ENCODE data around the gene HLA-G.

HLA-G gene

GRCh38 chr6:29818892-29819291, 8.7 kb upstream of the HLA-G start:
- DNase-seq (ENCODE audit: low read depth), result no peak

GRCh38 chr6:29824144-29824543, 3.5 kb upstream of the HLA-G start:
- DNase-seq (ENCODE audit: low read depth), result no peak

- DNase-seq (ENCODE audit: low read depth), result no peak
Observed at GRCh38 chr6:29825848-29826247, 1.8 kb upstream of the HLA-G start.

- DNase-seq (ENCODE audit: low read depth), result no peak
Observed at GRCh38 chr6:29826271-29826670, 1.4 kb upstream of the HLA-G start.

GRCh38 chr6:29828471-29828797, 809 bp downstream of the HLA-G start:
- no peak for DNase-seq (ENCODE audit: low read depth)

- no peak for DNase-seq (ENCODE audit: low read depth)
Observed at GRCh38 chr6:29829766-29830165, 2.1 kb downstream of the HLA-G start.

- no peak for DNase-seq (ENCODE audit: low read depth)
Observed at GRCh38 chr6:29830409-29830808, 2.8 kb downstream of the HLA-G start.

- DNase-seq (ENCODE audit: low read depth), result no peak
Observed at GRCh38 chr6:29831776-29832175, 4.2 kb downstream of the HLA-G start.

GRCh38 chr6:29834564-29835436, 7.2 kb downstream of the HLA-G start:
- DNase-seq (ENCODE audit: low read depth), result no peak

GRCh38 chr6:29839917-29840316, 12.3 kb downstream of the HLA-G start:
- no peak for DNase-seq (ENCODE audit: low read depth)

- DNase-seq (ENCODE audit: low read depth), result no peak
Observed at GRCh38 chr6:29841030-29841429, 13.4 kb downstream of the HLA-G start.

- no peak for DNase-seq (ENCODE audit: low read depth)
Observed at GRCh38 chr6:29845405-29846006, 17.9 kb downstream of the HLA-G start.

- peak; percentile 6 for DNase-seq (ENCODE audit: low read depth)
Observed at GRCh38 chr6:29847871-29848630, 20.4 kb downstream of the HLA-G start.

GRCh38 chr6:29850011-29850553, 22.5 kb downstream of the HLA-G start:
- DNase-seq (ENCODE audit: low read depth), result no peak

GRCh38 chr6:29851190-29851589, 23.6 kb downstream of the HLA-G start:
- DNase-seq (ENCODE audit: low read depth), result no peak

- no peak for DNase-seq (ENCODE audit: low read depth)
Observed at GRCh38 chr6:29853245-29853644, 25.6 kb downstream of the HLA-G start.

GRCh38 chr6:29858006-29858405, 30.4 kb downstream of the HLA-G start:
- DNase-seq (ENCODE audit: low read depth), result no peak

GRCh38 chr6:29861521-29862255, 34.1 kb downstream of the HLA-G start:
- no peak for DNase-seq (ENCODE audit: low read depth)

- no peak for DNase-seq (ENCODE audit: low read depth)
Observed at GRCh38 chr6:29864037-29864810, 36.6 kb downstream of the HLA-G start.

- DNase-seq (ENCODE audit: low read depth), result no peak
Observed at GRCh38 chr6:29865631-29866030, 38.0 kb downstream of the HLA-G start.

- no peak for DNase-seq (ENCODE audit: low read depth)
Observed at GRCh38 chr6:29870104-29870503, 42.5 kb downstream of the HLA-G start.
